ENCODE results near the gene RABGAP1L.

The RABGAP1L gene

GRCh38 chr1:174825127-174825526, 665.8 kb downstream of the RABGAP1L start:
- Histone ChIP-seq H3K4me3 (ENCODE audit: low read depth, low read length) (no peak overlapping the region), H3K36me3 (replicated peaks) (no peaks in the 10 kb centered on the region), H3K27ac (no peak overlapping the region), H3K27me3 (replicated peaks) (no peaks in the 10 kb centered on the region)
- in situ Hi-C loops (cut with HindIII; ENCODE audit: low pct_ligation_motif_present, low sequenced_read_pairs) = no loop called here
- no peak for DNase-seq
- no peak for TF ChIP-seq CTCF (IDR thresholded peaks at IDR 0.05; ENCODE audit: low read depth, low read length, missing control alignments)

DNA sequence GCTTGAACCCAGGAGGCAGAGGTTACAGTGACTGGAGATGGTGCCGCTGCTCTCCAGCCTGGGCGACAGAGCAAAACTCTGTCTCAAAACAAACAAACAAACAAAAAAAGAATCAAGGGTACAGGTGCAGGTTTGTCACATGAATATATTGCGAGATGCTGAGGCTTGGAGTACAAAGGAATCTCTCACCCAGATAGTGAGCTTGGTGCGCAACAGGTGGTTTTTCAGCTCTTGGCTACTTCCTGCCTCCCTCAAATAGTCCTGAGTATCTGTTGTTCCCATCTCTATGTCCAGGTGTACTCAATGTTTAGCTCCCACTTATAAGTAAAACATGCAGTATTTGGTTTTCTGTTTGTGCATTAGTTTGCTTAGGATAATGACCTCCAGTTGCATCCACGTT, 666.5 kb downstream of the RABGAP1L start:
- TF ChIP-seq CTCF (IDR thresholded peaks at IDR 0.05; ENCODE audit: low read depth, low read length, missing control alignments) = no peak
- H3K4me3 ChIP-seq (ENCODE audit: low read depth, low read length) = no peak overlapping the region
- no peak for DNase-seq
- H3K27me3 ChIP-seq (replicated peaks) = no peaks in the 10 kb centered on the region
- in situ Hi-C loops (cut with HindIII; ENCODE audit: low pct_ligation_motif_present, low sequenced_read_pairs) = no loop called here
- no peak overlapping the region for H3K27ac ChIP-seq
- H3K36me3 ChIP-seq (replicated peaks) = no peaks in the 10 kb centered on the region

- in situ Hi-C loops (cut with HindIII; ENCODE audit: low pct_ligation_motif_present, low sequenced_read_pairs) = no loop called here
- no peak for DNase-seq
- no peak for TF ChIP-seq CTCF (IDR thresholded peaks at IDR 0.05; ENCODE audit: low read depth, low read length, missing control alignments)
- Histone ChIP-seq H3K36me3 (replicated peaks) (no peaks in the 10 kb centered on the region), H3K27me3 (replicated peaks) (no peaks in the 10 kb centered on the region), H3K4me3 (ENCODE audit: low read depth, low read length) (no peak overlapping the region), H3K27ac (no peak overlapping the region)
These were observed 668.9 kb downstream of the RABGAP1L start for GRCh38 chr1:174828264-174828663.

DNA sequence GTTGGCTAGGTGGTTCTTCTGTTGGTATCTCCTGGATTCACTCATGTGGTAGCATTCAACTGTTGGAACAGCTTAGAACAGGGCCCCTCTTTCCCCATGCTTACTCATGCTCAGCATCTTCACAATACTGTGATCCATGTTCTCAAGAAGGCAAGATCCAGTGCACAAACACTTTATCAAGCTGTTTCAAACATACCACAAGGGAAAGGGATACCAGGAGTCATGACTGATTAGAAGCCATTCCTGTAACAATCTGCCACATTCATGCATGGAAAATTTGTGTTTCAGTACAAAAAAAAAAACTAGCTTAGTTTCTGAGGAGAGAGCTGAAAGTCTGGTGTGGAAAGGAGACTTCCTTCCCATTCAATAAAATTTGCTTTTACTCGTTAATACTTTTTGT, 670.7 kb downstream of the RABGAP1L start:
- DNase-seq = no peak
- in situ Hi-C loops (cut with HindIII; ENCODE audit: low pct_ligation_motif_present, low sequenced_read_pairs) = no loop called here
- TF ChIP-seq CTCF (IDR thresholded peaks at IDR 0.05; ENCODE audit: low read depth, low read length, missing control alignments) = no peak
- no peak overlapping the region for H3K27ac ChIP-seq
- H3K27me3 ChIP-seq (replicated peaks) = no peaks in the 10 kb centered on the region
- H3K4me3 ChIP-seq (ENCODE audit: low read depth, low read length) = no peak overlapping the region
- no peaks in the 10 kb centered on the region for H3K36me3 ChIP-seq (replicated peaks)

DNA sequence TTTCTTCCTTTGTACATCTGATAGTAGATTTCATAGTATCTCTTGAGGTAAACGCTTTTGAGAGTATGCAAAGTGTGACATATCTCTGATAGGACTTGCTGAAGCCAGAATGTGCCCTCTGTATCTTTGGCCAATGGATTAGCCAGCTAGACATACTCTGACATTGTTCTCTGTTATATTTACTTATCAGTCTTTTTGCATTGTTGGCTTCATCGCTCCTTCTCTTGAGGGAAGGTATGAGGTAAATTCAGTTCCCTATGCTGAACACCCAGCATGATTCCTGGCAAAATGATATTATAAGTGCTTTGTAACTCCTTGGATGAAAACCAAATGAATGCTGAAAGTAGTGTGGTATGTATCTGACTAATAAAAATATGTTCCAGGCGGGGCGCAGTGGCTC, 677.2 kb downstream of the RABGAP1L start:
- DNase-seq = no peak
- in situ Hi-C loops (cut with HindIII; ENCODE audit: low pct_ligation_motif_present, low sequenced_read_pairs) = no loop called here
- no peak overlapping the region for H3K27ac ChIP-seq
- no peak overlapping the region for H3K4me3 ChIP-seq (ENCODE audit: low read depth, low read length)
- no peaks in the 10 kb centered on the region for H3K27me3 ChIP-seq (replicated peaks)
- no peak for TF ChIP-seq CTCF (IDR thresholded peaks at IDR 0.05; ENCODE audit: low read depth, low read length, missing control alignments)
- H3K36me3 ChIP-seq (replicated peaks) = no peaks in the 10 kb centered on the region

- Histone ChIP-seq H3K27me3 (replicated peaks) (no peaks in the 10 kb centered on the region), H3K27ac (no peak overlapping the region), H3K36me3 (replicated peaks) (no peaks in the 10 kb centered on the region), H3K4me3 (ENCODE audit: low read depth, low read length) (no peak overlapping the region)
- no peak for TF ChIP-seq CTCF (IDR thresholded peaks at IDR 0.05; ENCODE audit: low read depth, low read length, missing control alignments)
- in situ Hi-C loops (cut with HindIII; ENCODE audit: low pct_ligation_motif_present, low sequenced_read_pairs) = no loop called here
- no peak for DNase-seq
These were observed 678.1 kb downstream of the RABGAP1L start for GRCh38 chr1:174837386-174837785.
